Testis (tissue), 2 donors: Measurements from ENCODE around the gene SERPINB10.

Source experiments
- POLR2A ChIP-seq: fragments of 450-650 bp; IDR thresholded peaks from one replicate; pipeline ENCODE4 v1.6.1; 2017; ENCODE audit warnings: antibody characterized with exemption, mild to moderate bottlenecking, moderate library complexity
- TF ChIP-seq, protein P1 (sequence below), 3 experiments: fragments of 450-650 bp in 2 of 3; fragments of 200-600 bp in 1 of 3; sonication (generic) in 1 of 3; IDR thresholded peaks; one replicate each; pipeline ENCODE4 v1.5.1; 2016 to 2019; ENCODE audit warnings: antibody characterized with exemption in 3 of 3, mild to moderate bottlenecking in 2 of 3, moderate library complexity in 1 of 3

DNA sequence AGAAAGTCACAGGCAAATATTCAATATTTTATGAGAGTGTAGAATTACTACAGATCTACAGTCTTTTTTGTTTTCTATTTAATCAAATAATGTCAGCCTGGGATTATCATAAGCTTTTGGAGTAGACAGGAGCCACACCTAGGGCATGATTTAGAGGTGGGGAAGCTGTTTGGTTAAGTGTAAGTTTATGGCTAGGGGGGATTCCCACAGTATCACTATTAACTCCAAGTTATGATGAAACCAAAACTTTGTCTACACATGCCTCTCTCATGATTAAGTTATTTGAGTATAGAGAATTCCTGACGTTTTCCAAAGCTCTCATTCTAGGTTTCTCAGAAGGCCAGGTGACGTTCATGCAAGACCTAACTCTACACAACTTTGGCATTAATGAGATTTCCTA, 2.1 kb downstream of the SERPINB10 start:
- TF ChIP-seq, protein P1, sequence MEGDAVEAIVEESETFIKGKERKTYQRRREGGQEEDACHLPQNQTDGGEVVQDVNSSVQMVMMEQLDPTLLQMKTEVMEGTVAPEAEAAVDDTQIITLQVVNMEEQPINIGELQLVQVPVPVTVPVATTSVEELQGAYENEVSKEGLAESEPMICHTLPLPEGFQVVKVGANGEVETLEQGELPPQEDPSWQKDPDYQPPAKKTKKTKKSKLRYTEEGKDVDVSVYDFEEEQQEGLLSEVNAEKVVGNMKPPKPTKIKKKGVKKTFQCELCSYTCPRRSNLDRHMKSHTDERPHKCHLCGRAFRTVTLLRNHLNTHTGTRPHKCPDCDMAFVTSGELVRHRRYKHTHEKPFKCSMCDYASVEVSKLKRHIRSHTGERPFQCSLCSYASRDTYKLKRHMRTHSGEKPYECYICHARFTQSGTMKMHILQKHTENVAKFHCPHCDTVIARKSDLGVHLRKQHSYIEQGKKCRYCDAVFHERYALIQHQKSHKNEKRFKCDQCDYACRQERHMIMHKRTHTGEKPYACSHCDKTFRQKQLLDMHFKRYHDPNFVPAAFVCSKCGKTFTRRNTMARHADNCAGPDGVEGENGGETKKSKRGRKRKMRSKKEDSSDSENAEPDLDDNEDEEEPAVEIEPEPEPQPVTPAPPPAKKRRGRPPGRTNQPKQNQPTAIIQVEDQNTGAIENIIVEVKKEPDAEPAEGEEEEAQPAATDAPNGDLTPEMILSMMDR (IDR thresholded peaks at IDR 0.05) = no peak
- TF ChIP-seq POLR2A = no peak
